Stomach (tissue), 9 donors: ENCODE measurements around the gene ZNF280B. TPM values are rescaled to one million over a fixed set of nuclear protein-coding genes. Genes with fewer than 3 reads are reported as not detected.

Experiments
- DNase-seq, 2 donors: peaks; one replicate each; pipeline versions ENCODE4 v3.0.0 to v3.0.0-alpha.2; 2013 to 2019
- H3K27ac ChIP-seq, 5 donors: fragments of 200-600 bp in 4 of 5; sonication (generic) in 4 of 5; one replicate each; pipeline ENCODE4 v1.5.1; 2013 to 2019; ENCODE audit warnings: mild to moderate bottlenecking in 1 of 5, moderate library complexity in 1 of 5
- H3K27me3 ChIP-seq, 3 donors: fragments of 200-600 bp; sonication (generic); one replicate each; pipeline ENCODE4 v1.5.1; 2017 to 2019; ENCODE audit warnings: mixed run types in 1 of 3
- H3K36me3 ChIP-seq, 4 donors: fragments of 200-600 bp; sonication (generic); 1 replicate in 3 of 4; 2 replicates in 1 of 4; pipeline ENCODE4 v1.5.1; 2016 to 2019
- H3K4me1 ChIP-seq, 4 donors: fragments of 200-600 bp; sonication (generic); one replicate each; pipeline ENCODE4 v1.5.1; 2016 to 2019
- H3K4me3 ChIP-seq, 4 donors: fragments of 200-600 bp; sonication (generic) in 3 of 4; one replicate each; pipeline ENCODE4 v1.5.1; 2016 to 2019; ENCODE audit warnings: mild to moderate bottlenecking in 1 of 4
- H3K9me3 ChIP-seq, 4 donors: fragments of 200-600 bp; sonication (generic); one replicate each; pipeline ENCODE4 v1.5.1; 2016 to 2019
- EP300 ChIP-seq: sonication (generic); formaldehyde crosslinking; IDR thresholded peaks from one replicate; pipeline ENCODE4 v1.6.1; 2017; ENCODE audit warnings: antibody characterized with exemption
- POLR2A ChIP-seq, 4 donors: fragments of 450-650 bp; IDR thresholded peaks; one replicate each; pipeline ENCODE4 v1.6.1; 2016; ENCODE audit warnings: antibody characterized with exemption in 4 of 4, control low read depth in 2 of 4, mild to moderate bottlenecking in 1 of 4, moderate library complexity in 1 of 4
- POLR2AphosphoS5 ChIP-seq, 3 donors: sonication (generic); formaldehyde crosslinking; IDR thresholded peaks; one replicate each; pipeline ENCODE4 v1.6.1; 2016; ENCODE audit warnings: antibody characterized with exemption in 3 of 3
- WGBS, 5 donors: extraction: QIAGEN DNeasy Blood & Tissue Kit in 3 of 5; methylation state at CpG; one replicate each; pipeline versions ENCODE4 v1.1.5 to v1.1.7; 2013 to 2018; 5-methylcytosine and 5-hydroxymethylcytosine counted together
- intact Hi-C: fragments of 100-400 bp; cut with DNase I; formaldehyde crosslinking; loops from one replicate; pipeline ENCODE4 v1.15.1; 2023; ENCODE audit warnings: low total_unique reads
- polyA plus RNA-seq, 3 donors: library from polyadenylated mRNA; stranded (reverse); fragments of 200-250 nt; gene quantifications; one replicate each; pipeline ENCODE4 v1.2.3, GENCODE V29; 2013
- total RNA-seq, 5 donors: library from RNA; depleted of rRNA; stranded (reverse); fragments of >200 nt; gene quantifications; one replicate each; pipeline versions ENCODE4 v1.1.0 to v1.2.3, GENCODE V29; 2014 to 2016
- TF ChIP-seq, protein P1 (sequence below), 7 experiments: fragments of 450-650 bp in 4 of 7; fragments of 200-600 bp in 3 of 7; sonication (generic) in 3 of 7; IDR thresholded peaks; one replicate each; pipeline ENCODE4 v1.5.1; 2016 to 2019; ENCODE audit warnings: antibody characterized with exemption in 7 of 7, control low read depth in 2 of 7, mild to moderate bottlenecking in 1 of 7
- donor health status: healthy with polysubstance abuse.
- donor health status: Bipolar disorder and iron deficiency.
- donor health status: healthy.

ZNF280B gene
- total and polyA plus RNA-seq, 8 donors: under 0.01 to 1.3 (median 0.15) TPM; not detected in 1

DNA sequence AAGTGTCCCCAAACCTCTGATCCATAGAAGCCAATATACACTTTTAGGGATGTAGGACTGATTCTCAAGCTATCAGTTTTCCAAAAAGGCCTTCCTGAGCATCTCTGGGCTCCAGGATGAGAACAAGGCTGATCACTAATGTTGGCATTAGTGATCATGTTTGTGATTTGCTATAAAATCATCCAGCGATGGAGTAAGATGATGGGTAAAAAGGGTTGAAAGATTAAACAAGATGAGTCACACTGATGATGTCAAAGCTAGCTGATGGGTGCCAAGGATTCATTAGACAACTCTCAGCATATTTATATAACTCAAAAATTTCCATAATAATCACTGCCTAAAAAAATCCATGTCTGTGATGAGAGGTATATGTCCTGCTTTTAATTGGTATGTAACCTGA, 42.8 kb downstream of the ZNF280B start:
- intact Hi-C loops: loop anchor here (10.0 kb wide), 1 partner anchor 59 kb away; the partner anchor contains the start of gene ZNF280A
- no peak overlapping the region for H3K27ac ChIP-seq
- DNase-seq: no peak
- H3K4me1 ChIP-seq: peaks cover 0 to 3% (median 0%) of the 10 kb centered on the region in 4 donors
- 68 to 84% (median 80%) methylated on average over 1 of the region's 1 CpG for WGBS, 5 donors
- H3K9me3 ChIP-seq: peaks cover 3 to 26% (median 16%) of the 10 kb centered on the region in 4 donors
- H3K36me3 ChIP-seq: no peaks in the 10 kb centered on the region
- H3K4me3 ChIP-seq: no peak overlapping the region
- peaks cover 0 to 41% (median 7%) of the 10 kb centered on the region in 3 donors for H3K27me3 ChIP-seq
- TF ChIP-seq, protein P1, sequence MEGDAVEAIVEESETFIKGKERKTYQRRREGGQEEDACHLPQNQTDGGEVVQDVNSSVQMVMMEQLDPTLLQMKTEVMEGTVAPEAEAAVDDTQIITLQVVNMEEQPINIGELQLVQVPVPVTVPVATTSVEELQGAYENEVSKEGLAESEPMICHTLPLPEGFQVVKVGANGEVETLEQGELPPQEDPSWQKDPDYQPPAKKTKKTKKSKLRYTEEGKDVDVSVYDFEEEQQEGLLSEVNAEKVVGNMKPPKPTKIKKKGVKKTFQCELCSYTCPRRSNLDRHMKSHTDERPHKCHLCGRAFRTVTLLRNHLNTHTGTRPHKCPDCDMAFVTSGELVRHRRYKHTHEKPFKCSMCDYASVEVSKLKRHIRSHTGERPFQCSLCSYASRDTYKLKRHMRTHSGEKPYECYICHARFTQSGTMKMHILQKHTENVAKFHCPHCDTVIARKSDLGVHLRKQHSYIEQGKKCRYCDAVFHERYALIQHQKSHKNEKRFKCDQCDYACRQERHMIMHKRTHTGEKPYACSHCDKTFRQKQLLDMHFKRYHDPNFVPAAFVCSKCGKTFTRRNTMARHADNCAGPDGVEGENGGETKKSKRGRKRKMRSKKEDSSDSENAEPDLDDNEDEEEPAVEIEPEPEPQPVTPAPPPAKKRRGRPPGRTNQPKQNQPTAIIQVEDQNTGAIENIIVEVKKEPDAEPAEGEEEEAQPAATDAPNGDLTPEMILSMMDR (IDR thresholded peaks at IDR 0.05): no peak
- no peak for TF ChIP-seq POLR2AphosphoS5 (IDR thresholded peaks at IDR 0.05)
- no peak for TF ChIP-seq POLR2A (IDR thresholded peaks at IDR 0.05)
- no peak for TF ChIP-seq EP300

DNA sequence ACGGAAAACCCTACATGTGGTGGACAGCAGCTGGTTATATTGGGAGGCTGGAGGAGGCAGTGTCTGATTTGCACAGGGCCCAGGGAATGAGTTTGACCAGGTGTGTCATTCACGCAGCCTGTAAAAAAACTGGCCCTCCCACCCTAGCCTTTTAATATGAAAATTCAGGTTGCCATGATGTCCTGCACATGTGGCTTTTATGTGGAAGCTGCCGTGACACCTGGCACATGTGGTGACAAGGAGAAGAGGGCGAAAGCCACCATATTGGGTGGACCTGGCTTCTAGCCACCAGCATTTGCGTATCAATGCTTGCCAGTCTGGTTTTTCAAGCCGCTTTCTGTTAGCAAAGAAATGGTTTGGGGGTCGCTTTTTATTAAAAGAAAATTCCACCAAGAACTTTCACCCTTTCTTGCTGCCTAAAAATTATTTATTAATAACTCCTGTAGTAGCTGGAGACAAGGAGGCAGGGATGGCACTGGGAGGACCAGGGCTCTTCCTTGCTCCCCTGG, 43.4 kb downstream of the ZNF280B start:
- intact Hi-C loops: loop anchor here (10.0 kb wide), 1 partner anchor 60 kb away; the partner anchor contains the start of gene ZNF280A
- whole genome bisulfite sequencing, 5 donors: 52 to 70% (median 65%) methylated on average over 7 of the region's 7 CpGs

DNA sequence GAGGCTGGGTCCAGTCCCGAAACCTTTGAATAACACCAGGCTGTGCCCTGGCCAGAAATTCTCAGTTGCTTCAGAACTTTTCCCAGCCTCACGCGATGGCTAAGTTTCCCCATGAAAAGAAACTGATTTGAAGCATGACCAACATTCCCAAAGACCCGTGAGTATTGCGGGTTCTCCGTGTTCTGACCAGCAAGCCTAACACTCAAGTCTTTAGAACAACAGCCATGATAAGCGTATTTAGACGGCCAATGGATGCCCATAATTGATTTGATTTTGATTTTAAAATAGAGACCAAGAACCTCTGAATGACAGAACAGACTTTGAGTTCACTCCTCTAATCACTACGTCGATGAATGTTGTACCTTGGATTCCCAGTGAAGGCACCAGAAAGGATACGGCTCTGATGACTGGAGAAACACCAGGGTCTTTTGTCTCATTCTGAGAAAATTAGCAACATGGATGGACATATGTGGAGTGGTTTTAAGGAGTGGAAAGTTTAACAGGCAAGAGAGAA, 43.9 kb downstream of the ZNF280B start:
- H3K36me3 ChIP-seq: no peaks in the 10 kb centered on the region
- peaks cover 0 to 51% (median 12%) of the 10 kb centered on the region in 3 donors for H3K27me3 ChIP-seq
- H3K9me3 ChIP-seq: peaks cover 8 to 31% (median 24%) of the 10 kb centered on the region in 4 donors
- intact Hi-C loops: loop anchor here (10.0 kb wide), 1 partner anchor 60 kb away; the partner anchor contains the start of gene ZNF280A
- 87 to 89% (median 88%) methylated on average over 11 of the region's 11 CpGs for WGBS, 5 donors
- DNase-seq: no peak
- H3K27ac ChIP-seq: no peak overlapping the region
- H3K4me3 ChIP-seq: no peak overlapping the region
- H3K4me1 ChIP-seq: peaks cover 0 to 3% (median 0%) of the 10 kb centered on the region in 4 donors
- TF ChIP-seq POLR2AphosphoS5 (IDR thresholded peaks at IDR 0.05) (no peak), EP300 (no peak), POLR2A (IDR thresholded peaks at IDR 0.05) (no peak)
- TF ChIP-seq, protein P1 (IDR thresholded peaks at IDR 0.05): no peak

More for the DNA sequence above, 43.4 kb downstream of the ZNF280B start:
- peaks cover 0 to 45% (median 11%) of the 10 kb centered on the region in 3 donors for H3K27me3 ChIP-seq
- H3K27ac ChIP-seq: no peak overlapping the region
- H3K9me3 ChIP-seq: peaks cover 3 to 30% (median 22%) of the 10 kb centered on the region in 4 donors
- peaks cover 0 to 3% (median 0%) of the 10 kb centered on the region in 4 donors for H3K4me1 ChIP-seq
- no peak overlapping the region for H3K4me3 ChIP-seq
- TF ChIP-seq POLR2A (IDR thresholded peaks at IDR 0.05) (no peak), POLR2AphosphoS5 (IDR thresholded peaks at IDR 0.05) (no peak), EP300 (no peak)
- TF ChIP-seq, protein P1 (IDR thresholded peaks at IDR 0.05): no peak
- DNase-seq: no peak
- no peaks in the 10 kb centered on the region for H3K36me3 ChIP-seq

DNA sequence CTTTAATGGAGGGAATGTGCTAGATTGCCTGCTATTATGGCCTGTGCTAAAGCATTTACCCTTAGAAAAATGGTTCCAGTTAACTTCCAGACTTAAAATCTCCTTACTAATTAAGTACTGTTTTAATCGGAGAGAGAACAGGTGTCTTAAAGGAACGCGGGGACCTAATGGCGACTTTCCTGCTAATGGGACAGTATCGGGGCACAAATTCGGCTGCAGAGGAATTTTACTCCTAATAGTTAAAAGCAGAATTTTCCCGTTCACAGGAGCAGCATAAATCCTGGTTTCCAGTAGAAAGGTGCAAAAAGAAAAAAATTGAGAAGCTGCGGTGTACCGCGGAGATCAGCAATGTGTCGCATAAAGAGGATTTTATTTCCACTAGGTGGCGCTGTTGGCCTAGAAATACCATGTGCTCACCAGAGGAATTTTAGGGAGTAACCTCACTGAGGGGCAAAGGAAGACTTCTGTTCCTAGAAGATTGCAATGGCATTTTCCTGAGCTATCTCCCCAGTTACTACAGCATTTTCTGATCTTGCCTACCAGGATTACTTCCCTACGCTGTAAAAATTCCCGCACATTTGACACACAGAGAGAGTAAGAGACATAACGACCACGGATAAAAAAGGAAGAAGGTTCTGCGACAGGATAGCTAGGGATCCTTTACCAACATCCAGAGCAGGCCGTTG, 44.5 kb downstream of the ZNF280B start:
- peaks cover 0 to 55% (median 12%) of the 10 kb centered on the region in 3 donors for H3K27me3 ChIP-seq
- H3K4me1 ChIP-seq: peaks cover 0 to 3% (median 0%) of the 10 kb centered on the region in 4 donors
- H3K4me3 ChIP-seq: no peak overlapping the region
- peak; percentile 35 to 84 for DNase-seq
- H3K27ac ChIP-seq: no peak overlapping the region
- no peaks in the 10 kb centered on the region for H3K36me3 ChIP-seq
- peaks cover 12 to 31% (median 25%) of the 10 kb centered on the region in 4 donors for H3K9me3 ChIP-seq
- TF ChIP-seq EP300: no peak
- TF ChIP-seq, protein P1 (IDR thresholded peaks at IDR 0.05): peak in 4 of 7 experiments; percentile 21 to 73 (median 60)
- no peak for TF ChIP-seq POLR2AphosphoS5 (IDR thresholded peaks at IDR 0.05)
- intact Hi-C loops: loop anchor here (10.0 kb wide), 1 partner anchor 61 kb away; the partner anchor contains the start of gene ZNF280A
- WGBS, 5 donors: 30 to 40% (median 31%) methylated on average over 18 of the region's 18 CpGs
